ENCODE results near the gene PPHLN1.

Gene PPHLN1

GRCh38 chr12:42484996-42485395 is 159.0 kb downstream of the PPHLN1 start:
- no peak for DNase-seq

- no peak for DNase-seq
Observed at GRCh38 chr12:42485823-42486222, 159.9 kb downstream of the PPHLN1 start.

- DNase-seq, result no peak
Observed at GRCh38 chr12:42486407-42486806, 160.4 kb downstream of the PPHLN1 start.

DNA sequence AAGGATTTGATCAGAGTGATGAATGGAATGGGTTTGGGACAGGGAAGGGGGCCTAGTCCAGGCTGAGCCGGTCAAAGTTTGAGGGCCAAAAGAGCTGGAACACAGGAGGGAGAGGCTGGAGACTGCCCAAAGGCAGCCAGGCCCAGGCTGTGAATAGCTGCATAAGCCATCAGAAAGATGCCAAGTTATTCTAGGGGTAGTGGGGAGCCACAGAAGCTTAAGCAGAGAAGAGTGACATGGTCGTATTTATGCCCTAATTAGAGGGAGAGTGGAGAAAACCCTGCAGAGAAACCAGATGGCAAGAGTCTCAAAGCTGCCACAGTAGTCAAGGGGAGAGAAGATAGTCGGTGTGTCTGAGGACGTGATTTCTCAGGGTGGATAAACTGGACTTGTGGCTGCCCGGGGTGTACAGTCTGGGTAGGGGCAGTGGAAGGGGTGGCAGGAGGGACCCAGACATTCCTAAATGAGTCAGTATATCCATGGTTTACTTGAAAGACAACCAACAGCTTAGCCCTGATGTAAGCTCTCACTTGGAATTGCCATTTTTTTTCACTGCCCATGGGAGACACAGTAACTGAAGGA is 164.4 kb downstream of the PPHLN1 start:
- no peak for DNase-seq

All from T-helper 1 cell (primary cell).